Measurements from ENCODE around the gene CKMT1B.
"Not testable (repeated sequence)": the region's sequence is repeated elsewhere in the genome, so short reads cannot be mapped to it uniquely, and the experiment has no call there.

Gene CKMT1B

GRCh38 chr15:43638464-43639204, 44.8 kb downstream of the CKMT1B start:
- DNase-seq = not testable (repeated sequence)
